ENCODE results near the gene TWIST2. TPM values are rescaled to one million over a fixed set of nuclear protein-coding genes. Genes with fewer than 3 reads are reported as not detected.

Gene TWIST2
- total RNA-seq, 1 donor from 2014 or later = 18.6 TPM

GRCh38 chr2:238906254-238906935 lies 58.5 kb downstream of the TWIST2 start:
- DNase-seq (ENCODE audit: low spot score in 2 of 2, unreplicated experiment in 2 of 2) = no peak
- TF ChIP-seq CTCF (IDR thresholded peaks at IDR 0.05; ENCODE audit: unreplicated experiment) = no peak
- H3K4me1 Mint-ChIP-seq = peaks cover 12% of the 10 kb centered on the region
- H3K4me3 Mint-ChIP-seq = no peak overlapping the region
- H3K27me3 Mint-ChIP-seq (ENCODE audit: low read depth) = no peaks in the 10 kb centered on the region
- no peaks in the 10 kb centered on the region for H3K9me3 Mint-ChIP-seq
- peak overlapping the region; percentile 7 for H3K27ac Mint-ChIP-seq
- no peaks in the 10 kb centered on the region for H3K36me3 Mint-ChIP-seq

- peaks cover 11% of the 10 kb centered on the region for H3K4me1 Mint-ChIP-seq
- no peak overlapping the region for H3K27ac Mint-ChIP-seq
- no peak for TF ChIP-seq CTCF (IDR thresholded peaks at IDR 0.05; ENCODE audit: unreplicated experiment)
- no peaks in the 10 kb centered on the region for H3K9me3 Mint-ChIP-seq
- H3K27me3 Mint-ChIP-seq (ENCODE audit: low read depth) = no peaks in the 10 kb centered on the region
- H3K36me3 Mint-ChIP-seq = no peaks in the 10 kb centered on the region
- DNase-seq (ENCODE audit: low spot score in 2 of 2, unreplicated experiment in 2 of 2) = no peak
- no peak overlapping the region for H3K4me3 Mint-ChIP-seq
Measured at GRCh38 chr2:238906936-238907716, 59.2 kb downstream of the TWIST2 start.

GRCh38 chr2:238907717-238908173 lies 59.9 kb downstream of the TWIST2 start:
- DNase-seq (ENCODE audit: low spot score in 2 of 2, unreplicated experiment in 2 of 2) = no peak
- Mint-ChIP-seq H3K4me3 (no peak overlapping the region), H3K4me1 (peaks cover 11% of the 10 kb centered on the region), H3K36me3 (no peaks in the 10 kb centered on the region), H3K9me3 (no peaks in the 10 kb centered on the region), H3K27ac (no peak overlapping the region), H3K27me3 (ENCODE audit: low read depth) (no peaks in the 10 kb centered on the region)
- no peak for TF ChIP-seq CTCF (IDR thresholded peaks at IDR 0.05; ENCODE audit: unreplicated experiment)

- no peaks in the 10 kb centered on the region for H3K27me3 Mint-ChIP-seq (ENCODE audit: low read depth)
- H3K9me3 Mint-ChIP-seq = no peaks in the 10 kb centered on the region
- no peak for TF ChIP-seq CTCF (IDR thresholded peaks at IDR 0.05; ENCODE audit: unreplicated experiment)
- no peak overlapping the region for H3K4me3 Mint-ChIP-seq
- H3K27ac Mint-ChIP-seq = no peak overlapping the region
- H3K36me3 Mint-ChIP-seq = no peaks in the 10 kb centered on the region
- peaks cover 11% of the 10 kb centered on the region for H3K4me1 Mint-ChIP-seq
- no peak for DNase-seq (ENCODE audit: low spot score in 2 of 2, unreplicated experiment in 2 of 2)
Measured at GRCh38 chr2:238908960-238909951, 61.4 kb downstream of the TWIST2 start.

GRCh38 chr2:238910751-238911351 lies 63.0 kb downstream of the TWIST2 start:
- DNase-seq (ENCODE audit: low spot score in 2 of 2, unreplicated experiment in 2 of 2) = no peak
- H3K4me3 Mint-ChIP-seq = no peak overlapping the region
- TF ChIP-seq CTCF (IDR thresholded peaks at IDR 0.05; ENCODE audit: unreplicated experiment) = no peak
- H3K9me3 Mint-ChIP-seq = no peaks in the 10 kb centered on the region
- H3K4me1 Mint-ChIP-seq = peaks cover 8% of the 10 kb centered on the region
- H3K27ac Mint-ChIP-seq = no peak overlapping the region
- H3K36me3 Mint-ChIP-seq = no peaks in the 10 kb centered on the region
- peaks cover 2% of the 10 kb centered on the region for H3K27me3 Mint-ChIP-seq (ENCODE audit: low read depth)
